ENCODE measurements around the gene RABGEF1.
"Not testable (repeated sequence)": the region's sequence is repeated elsewhere in the genome, so short reads cannot be mapped to it uniquely, and the experiment has no call there.

The RABGEF1 gene

DNA sequence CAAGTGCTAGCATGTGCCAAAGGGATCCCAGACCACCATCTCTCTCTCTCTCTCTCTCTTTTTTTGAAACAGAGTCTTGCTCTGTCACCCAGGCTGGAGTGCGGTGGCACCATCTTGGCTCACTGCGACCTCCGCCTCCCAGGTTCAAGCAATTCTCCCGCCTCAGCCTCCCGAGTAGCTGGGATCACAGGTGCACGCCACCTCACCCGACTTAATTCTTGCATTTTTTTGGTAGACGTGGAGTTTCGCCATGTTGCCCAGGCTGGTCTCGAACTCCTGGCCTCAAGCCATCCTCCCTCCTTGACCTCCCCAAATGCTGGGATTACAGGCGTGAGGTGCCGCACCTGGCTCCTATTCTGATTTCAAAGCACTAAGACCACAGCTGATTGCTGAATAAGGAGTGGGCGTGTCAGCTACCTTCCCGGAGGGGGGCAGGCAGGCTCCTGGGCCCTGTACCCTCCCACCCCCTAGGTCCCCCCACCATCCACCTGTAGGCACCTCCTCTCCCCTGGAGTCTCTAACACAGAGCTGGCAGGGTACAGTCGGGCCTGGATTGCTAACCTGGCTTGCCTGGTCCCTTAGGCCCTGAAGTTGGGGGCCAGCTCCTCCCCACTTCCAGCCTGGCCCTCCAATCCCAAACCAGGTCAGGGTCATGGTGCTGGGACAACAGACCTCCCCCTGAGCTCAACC is 74.8 kb downstream of the RABGEF1 start:
- DNase-seq (ENCODE audit: low read depth), result not testable (repeated sequence)

DNA sequence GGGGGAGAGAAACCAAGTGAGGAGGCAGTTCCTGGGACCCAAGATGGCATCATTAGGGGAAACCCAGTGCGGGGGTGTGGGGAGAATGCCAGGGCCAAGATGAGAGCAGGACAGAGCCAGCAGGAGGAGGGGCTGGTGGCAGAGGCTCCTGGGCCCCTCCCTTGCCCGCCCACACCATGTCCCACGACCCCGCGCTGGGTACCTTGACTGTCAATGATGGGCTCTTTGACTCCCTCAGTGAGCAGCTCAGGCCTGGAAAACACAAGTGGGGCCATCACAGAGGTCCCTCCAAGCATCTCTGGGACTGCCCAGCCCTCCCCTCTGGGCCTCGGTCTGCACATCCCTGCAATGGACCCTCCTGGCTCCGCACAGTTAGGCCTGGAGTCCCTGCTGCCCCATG is 75.4 kb downstream of the RABGEF1 start:
- no peak for DNase-seq (ENCODE audit: low read depth)

DNA sequence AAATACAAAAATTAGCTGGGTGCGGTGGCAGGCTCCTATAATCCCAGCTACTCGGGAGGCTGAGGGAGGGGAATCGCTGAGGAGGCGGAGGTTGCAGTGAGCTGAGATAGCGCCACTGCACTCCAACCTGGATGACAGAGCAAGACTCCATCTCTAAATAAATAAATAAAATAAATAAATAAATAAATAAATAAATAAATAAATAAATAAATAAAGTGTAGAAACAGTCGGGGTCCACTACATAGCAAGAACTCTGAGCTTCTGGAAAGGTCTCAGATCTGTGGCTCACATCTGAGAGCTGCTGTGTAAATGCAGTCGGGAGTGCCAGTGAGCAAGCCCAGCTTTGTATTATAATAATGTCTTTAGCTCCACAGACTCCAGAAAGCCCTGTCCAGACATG is 76.1 kb downstream of the RABGEF1 start:
- not testable (repeated sequence) for DNase-seq (ENCODE audit: low read depth)

DNA sequence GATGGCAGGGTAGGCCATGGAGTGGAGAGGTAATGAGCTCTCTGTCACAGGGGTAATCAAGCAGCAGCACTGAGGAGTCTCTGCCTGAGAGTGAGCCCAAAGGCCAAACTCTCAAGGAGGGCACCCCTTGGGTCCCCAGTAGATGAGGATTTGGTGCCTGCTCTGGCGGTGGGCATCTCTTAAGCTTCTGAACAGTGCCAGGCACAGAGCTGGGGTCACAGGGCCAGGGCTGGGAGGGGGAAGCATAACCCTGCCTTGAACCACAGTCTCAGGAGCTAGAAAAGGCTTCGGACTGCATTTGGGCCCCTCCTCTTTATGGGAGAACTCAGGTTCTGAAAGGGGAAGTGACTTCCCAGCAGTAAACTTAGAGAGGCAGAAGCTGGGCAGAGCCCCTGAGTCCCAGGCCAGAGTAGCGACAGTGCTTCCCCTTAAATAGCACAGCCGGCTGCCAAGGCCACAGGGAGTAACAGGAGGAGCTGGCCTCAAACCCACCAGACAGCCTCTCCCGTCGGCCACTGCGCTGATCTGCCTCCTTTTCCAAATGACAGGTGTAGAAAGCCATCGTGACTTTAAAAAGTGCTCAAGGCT is 76.8 kb downstream of the RABGEF1 start:
- not testable (repeated sequence) for DNase-seq (ENCODE audit: low read depth)

DNA sequence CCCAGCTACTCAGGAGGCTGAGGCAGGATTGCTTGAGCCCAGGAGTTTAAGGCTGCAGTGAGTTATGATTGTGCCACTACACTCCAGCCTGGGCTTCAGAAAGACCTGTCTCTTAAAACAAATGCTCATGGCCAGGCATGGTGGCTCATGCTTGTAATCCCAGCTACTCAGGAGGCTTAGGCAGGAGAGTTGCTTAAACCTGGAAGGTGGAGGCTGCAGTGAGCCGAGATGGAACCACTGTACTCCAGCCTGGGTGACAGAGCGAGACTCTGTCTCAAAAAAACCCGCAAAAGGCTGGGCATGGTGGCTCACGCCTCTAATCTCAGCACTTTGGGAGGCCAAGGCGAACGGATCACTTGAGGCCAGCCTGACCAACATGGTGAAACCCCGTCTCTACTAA is 77.4 kb downstream of the RABGEF1 start:
- DNase-seq (ENCODE audit: low read depth), result not testable (repeated sequence)

DNA sequence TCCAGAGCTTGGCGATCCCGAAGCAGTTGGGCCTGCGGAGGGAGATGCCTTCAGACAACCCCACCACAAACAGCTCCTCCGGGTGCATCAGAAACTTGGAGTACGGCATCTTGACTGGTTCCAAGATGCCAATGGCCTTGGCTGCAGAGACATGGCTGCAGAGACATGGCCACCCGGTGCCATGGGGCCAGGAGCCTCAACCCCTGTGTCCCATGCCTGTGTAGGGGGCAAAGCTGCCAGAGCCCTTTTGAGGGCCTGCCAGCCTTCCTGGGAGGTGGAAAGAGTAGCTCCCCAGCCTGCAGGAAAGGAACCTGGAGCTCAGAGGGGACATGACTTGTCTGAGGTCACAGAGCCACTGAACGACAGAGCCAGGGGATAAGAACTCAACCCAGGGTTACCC is 83.5 kb downstream of the RABGEF1 start:
- no peak for DNase-seq (ENCODE audit: low read depth)

DNA sequence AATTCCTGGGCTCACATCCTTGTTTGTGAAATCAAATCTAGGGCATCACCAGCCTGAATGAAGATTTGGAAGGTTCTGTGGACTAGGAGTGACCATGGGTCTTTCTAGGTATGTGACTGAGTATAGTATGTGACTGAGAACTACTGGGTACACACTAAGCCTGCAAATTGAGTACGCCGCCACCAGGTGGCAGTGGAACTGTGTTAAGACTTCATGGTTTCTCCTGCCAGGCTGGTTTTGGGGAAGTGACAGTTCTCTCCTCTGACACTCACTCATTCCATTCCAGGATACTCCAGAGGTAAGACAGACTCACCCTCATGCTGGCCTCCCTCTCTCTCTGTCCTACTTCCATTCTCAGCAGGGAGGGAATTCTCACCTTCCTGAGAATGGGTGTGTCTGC is 85.0 kb downstream of the RABGEF1 start:
- not testable (repeated sequence) for DNase-seq (ENCODE audit: low read depth)

DNA sequence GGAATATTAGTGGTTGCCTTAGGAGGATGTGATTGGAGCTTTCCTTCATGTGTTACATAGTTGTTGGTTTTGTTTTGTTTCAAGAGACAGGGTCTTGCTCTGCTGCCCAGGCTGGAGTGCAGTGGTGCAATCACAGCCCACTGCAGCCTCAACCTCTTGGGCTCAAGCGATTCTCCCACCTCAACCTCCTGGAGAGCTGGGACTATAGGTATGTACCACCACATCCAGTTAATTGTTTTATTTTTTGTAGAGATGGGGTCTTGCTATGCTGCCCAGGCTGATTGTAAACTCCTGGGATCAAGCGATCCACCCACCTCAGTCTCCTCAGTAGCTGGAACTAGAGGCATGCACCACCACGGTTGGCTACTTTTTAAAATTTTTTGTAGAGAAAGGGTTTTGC is 86.1 kb downstream of the RABGEF1 start:
- DNase-seq (ENCODE audit: low read depth), result no peak

DNA sequence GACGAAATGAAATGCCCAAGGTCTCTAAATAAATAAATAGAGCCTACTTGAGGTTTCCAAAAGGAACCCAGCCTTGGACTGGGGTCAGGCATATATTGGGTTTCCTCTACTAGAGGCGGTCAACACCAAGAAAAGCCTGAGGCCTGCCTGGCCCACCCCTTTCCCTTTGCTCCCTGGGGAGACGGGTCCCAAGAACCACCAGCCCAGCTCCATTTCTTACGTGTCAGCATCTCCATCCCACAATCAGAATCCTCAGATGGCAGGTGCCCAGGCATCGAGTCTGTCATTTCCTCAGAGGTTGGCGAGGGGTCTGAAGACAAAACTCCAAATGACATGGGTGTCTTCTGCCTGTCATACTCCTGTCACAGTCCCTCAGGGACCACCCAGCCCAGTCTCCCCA is 90.4 kb downstream of the RABGEF1 start:
- not testable (repeated sequence) for DNase-seq (ENCODE audit: low read depth)

DNA sequence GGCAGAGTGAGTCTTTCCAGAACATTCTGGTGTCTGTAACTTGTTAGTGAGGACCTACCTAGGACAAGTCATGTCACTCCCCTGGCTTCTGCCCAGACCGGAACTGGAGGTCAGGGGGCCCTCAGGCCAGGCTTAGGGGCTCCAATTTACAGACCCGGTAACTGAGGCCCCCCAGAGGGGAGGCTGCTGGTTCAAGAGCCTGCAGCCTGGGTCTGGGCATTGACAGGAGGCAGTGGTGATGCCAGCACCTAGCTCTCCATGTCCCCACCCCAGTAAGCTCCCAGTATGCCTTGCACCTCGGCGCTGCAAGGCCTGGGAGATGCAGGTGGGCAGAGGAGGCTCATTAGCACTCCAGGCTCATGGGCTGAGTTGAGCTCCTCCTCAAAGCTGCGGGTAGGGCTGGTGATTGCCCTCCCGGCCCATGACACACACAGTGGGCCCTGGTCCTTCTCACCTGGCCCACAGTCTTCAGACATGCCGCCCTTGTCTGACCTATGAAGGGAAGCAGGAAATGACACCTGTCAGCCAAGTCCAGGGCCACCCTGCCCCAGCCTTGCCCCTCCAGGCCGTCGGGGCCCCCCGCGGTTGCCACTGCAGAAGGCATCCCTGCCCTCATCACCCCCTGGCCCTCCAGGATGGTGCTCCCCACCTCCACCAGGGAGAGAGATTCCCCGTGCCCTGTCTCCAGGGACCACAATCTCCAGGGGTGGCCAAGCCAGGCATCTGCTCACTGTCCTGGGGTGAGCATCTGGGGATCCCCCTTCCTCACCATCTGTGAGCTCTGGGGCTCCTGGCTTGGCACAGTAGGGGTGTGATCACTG is 92.2 kb downstream of the RABGEF1 start:
- DNase-seq (ENCODE audit: low read depth), result no peak

DNA sequence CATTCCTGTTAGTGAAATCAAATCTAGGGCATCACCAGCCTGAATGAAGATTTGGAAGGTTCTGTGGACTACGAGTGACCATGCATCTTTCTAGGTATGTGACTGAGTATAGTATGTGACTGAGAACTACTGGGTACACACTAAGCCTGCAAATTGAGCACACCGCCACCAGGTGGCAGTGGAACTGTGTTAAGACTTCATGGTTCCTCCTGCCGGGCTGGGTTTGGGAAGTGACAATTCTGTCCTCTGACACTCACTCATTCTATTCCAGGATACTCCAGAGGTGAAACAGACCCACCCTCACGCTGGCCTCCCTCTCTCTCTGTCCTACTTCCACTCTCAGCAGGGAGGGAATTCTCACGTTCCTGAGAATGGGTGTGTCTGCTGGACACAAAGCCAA is 96.5 kb downstream of the RABGEF1 start:
- DNase-seq (ENCODE audit: low read depth), result peak; percentile 17

DNA sequence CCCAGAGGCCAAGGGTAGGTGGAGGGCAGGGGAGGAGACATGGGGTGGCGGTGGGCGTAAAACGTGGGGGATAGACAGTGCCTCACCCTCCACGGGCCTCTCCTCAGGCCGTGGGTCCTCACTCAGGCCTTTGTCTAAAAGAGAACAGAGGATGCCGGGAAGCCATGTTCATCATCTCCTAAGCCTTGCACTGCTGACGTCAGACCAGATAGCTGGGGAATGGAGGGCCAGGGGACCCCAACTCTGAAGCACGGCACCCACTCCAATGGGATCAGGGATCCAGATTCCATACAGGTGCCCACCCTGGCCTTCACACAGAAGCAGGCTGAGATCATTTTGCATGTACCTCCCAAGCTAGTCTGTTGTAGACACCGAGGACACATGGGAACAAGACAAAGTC is 97.1 kb downstream of the RABGEF1 start:
- DNase-seq (ENCODE audit: low read depth), result no peak

DNA sequence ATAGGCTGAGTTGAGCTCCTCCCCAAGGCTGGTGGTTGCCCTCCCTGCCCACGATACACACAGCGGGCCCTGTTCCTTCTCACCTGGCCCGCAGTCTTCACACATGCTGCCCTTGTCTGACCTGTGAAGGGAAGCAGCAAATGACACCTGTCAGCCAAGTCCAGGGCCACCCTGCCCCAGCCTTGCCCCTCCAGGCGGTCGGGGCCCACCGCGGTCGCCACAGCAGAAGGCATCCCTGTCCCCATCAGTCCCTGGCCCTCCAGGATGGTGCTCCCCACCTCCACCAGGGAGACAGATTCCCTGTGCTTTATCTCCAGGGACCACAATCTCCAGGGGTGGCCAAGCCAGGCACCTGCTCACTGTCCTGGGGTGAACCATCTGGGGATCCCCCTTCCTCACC is 99.3 kb downstream of the RABGEF1 start:
- DNase-seq (ENCODE audit: low read depth), result no peak

DNA sequence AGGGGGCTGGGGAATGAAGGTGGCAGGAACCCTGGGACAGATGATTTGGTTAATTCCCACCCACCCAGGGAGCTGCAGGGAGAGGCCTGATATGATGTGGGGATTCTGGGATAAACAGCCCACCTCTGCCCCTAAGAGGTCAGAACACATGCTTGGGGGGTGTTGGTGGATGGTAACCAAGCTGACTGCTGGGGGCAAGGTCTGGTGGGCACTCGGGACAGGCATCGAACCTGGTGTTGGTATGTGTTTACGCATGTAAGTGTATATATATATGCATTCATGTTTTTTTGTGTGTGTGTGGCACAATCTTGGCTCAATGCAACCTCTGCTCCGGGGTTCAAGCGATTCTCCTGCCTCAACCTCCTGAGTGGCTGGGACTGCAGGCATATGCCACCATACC is 99.8 kb downstream of the RABGEF1 start:
- no peak for DNase-seq (ENCODE audit: low read depth)

DNA sequence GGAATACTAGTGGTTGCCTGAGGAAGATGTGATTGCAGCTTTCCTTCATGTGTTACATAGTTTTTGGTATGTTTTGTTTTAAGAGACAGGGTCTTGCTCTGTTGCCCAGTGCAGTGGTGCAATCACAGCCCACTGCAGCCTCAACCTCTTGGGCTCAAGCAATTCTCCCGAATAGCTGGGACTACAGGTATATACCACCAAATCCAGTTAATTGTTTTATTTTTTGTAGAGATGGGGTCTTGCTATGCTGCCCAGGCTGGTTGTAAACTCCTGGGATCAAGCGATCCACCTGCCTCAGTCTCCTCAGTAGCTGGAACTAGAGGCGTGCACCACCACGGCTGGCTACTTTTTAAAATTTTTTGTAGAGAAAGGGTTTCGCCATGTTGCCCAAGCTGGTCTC is 101.4 kb downstream of the RABGEF1 start:
- no peak for DNase-seq (ENCODE audit: low read depth)

DNA sequence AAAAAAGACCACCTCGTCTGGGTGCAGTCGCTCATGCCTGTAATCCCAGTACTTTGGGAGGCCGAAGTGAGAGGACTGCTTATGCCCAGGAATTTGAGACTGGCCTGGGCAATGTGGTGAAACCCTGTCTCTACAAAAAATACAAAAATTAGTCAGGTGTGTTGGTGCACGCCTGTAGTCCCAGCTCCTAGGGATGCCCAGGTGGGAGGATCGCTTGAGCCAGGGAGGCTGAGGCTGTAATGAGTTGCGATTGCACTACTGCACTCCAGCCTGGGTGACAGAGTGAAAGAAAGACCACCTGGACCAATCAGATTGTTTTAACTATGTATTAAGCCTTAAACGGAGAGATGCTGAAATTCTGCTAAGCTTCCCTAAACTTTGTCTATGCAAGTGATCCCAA is 103.0 kb downstream of the RABGEF1 start:
- not testable (repeated sequence) for DNase-seq (ENCODE audit: low read depth)

DNA sequence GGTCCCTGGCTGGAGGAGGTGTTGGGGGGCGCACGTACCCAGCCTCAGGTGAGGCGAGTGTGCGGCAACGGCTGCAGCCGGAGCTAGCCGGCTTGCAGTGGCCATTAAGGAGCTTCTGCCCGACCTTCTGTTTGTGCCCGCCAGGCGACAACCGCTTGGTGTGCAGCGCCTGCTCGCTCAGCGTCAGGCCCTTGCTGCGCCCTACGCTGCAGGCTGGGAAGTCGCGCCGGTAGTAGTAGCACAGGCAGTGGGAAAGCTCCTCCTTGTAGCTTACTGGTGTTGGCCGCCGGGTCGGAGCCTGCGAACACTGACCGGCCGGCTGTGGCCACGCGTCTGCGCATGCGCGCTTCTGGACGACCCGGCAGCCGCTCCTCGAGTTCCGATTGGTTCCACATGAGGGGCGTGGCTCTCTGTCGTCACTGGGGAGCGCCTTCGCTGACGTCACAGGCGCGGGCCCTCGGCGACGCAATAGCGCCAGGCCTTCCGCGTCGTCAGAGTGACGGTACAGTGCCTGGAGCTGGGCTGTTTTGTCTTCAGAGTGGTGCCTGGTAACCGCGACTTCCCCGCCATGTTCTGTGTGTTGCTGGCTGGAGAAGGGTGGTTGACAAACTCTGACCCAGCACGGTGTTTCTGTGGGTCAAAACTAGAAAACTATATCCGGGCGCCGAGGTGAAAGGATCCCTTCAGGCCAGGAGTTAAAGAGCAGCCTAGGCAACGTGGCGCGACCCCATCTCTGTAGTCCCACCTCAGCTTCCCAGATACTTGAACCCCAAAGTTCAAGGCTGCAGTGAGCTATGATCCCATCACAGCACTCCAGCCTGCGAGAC is 104.2 kb downstream of the RABGEF1 start:
- DNase-seq (ENCODE audit: low read depth), result peak; percentile 99

DNA sequence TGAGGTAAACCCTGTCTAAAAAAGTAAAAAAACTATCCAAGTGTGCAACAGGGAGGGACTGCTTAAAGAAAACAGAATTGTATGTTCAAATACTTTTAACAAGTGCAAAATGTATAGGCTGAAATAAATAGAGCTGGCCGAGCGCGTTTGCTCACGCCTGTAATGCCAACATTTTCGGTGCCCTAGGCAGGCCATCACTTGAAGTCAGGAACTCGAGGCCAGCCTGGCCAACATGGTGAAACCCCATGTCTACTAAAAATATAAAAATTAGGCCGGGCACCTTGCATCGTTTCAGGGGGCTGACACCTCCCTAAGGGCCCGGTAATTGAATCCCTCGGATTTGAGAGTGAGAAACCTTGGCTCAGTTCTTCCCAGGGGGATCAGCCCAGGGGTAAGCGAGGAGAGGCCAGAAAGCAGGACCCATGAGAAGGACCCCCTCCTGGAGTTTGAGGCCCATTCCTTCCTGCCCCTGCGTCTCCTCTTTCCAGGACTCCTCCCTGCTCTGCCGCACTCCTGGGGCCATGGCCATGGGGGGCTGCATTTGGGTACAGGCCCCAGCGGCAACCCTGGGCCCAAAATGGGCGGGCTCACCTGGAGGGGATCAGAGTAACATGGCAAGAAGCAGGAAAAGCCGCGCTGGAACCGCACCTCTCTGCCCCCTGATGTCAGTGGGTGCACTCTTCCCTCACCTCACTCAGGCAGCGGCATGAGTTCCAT is 105.0 kb downstream of the RABGEF1 start:
- no peak for DNase-seq (ENCODE audit: low read depth)

DNA sequence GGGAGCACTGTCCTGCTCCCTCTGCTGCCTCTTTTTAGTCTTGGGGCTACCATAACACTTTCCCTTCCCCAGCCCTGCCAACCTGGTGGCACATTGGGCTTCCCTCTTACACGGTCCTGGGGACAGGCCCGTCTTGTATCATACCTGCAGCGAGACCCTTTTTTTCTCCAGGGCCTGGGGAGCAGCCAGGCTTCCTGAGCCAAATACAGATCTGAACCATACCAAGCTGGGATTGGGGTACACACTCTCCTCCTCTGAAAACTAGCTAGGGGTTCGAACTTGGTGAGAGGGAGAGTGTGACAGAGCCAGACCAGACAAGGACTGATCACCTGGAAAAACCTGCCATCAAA is 105.5 kb downstream of the RABGEF1 start:
- DNase-seq (ENCODE audit: low read depth), result not testable (repeated sequence)

DNA sequence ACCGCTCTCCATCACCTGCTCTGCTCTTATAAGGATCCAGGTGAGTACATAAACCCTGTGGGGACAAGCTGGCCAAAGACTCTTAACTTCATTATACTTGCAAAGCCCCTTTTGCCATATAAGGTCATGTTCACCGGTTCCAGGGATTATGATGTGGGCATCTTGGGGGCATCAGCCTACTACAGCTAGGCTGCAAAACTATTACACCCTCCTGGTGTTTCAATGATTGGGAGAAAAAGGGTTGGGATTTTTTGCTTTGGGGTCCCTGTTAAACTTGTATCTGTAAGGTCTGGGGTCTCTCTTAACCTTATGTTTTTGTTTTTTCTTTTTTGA is 107.0 kb downstream of the RABGEF1 start:
- DNase-seq (ENCODE audit: low read depth), result not testable (repeated sequence)

DNA sequence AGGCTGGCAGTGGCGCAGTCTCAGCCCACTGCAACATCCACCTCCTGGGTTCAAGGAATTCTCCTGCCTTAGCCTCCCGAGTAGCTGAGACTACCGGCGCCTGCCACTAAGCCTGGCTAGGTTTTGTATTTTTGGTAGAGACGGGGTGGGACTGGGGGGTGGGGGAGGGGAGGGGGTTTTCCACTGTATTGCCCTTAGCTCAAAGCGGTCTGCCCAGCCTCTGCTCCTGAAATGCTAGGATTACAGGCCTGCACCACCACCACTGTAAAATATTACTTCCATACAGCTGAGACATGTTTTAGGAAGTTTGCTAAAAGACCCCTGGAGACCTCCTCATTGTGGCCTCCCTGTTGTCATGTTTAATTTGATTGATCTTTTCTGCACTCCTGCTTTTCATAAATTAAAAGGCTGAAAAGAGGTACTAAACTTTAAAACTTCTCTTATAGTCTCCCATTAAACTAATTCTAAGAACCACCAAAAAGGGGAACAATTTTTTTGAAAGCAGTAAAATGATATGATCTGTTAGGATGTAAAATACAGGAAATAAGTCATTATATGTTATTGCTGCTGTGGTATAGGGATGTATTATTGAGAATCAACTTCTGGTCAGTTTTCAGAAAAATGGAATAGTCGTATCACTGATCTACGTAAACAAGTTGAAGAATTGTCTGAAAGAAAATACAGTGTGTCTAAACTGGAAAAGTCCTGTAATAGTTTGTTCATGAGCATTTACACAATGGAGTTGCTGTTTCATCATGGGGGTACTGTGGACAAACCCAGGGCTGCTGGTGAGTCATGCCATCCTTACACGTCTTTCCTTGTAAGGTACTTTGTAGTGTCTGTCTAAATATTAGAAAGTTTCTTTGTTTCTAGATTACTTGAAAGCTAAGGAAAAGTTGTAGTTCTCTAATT is 107.6 kb downstream of the RABGEF1 start:
- no peak for DNase-seq (ENCODE audit: low read depth)

Data from stimulated activated CD8-positive, alpha-beta memory T cell treated with anti-CD3 and anti-CD28 coated beads, Interleukin-7, amount 100 ng/mL, for 24 hours (primary cell).